NCI-H1105 treated with DMSO at 0.1 percent for 48 hours (cell line): ENCODE data around the gene OST4.
"Not testable (repeated sequence)": the region's sequence is repeated elsewhere in the genome, so short reads cannot be mapped to it uniquely, and the experiment has no call there.

Experiments
- DNase-seq: peaks from one replicate; lab custom pipeline; 2025; lab: John Stamatoyannopoulos, UW

Gene OST4

DNA sequence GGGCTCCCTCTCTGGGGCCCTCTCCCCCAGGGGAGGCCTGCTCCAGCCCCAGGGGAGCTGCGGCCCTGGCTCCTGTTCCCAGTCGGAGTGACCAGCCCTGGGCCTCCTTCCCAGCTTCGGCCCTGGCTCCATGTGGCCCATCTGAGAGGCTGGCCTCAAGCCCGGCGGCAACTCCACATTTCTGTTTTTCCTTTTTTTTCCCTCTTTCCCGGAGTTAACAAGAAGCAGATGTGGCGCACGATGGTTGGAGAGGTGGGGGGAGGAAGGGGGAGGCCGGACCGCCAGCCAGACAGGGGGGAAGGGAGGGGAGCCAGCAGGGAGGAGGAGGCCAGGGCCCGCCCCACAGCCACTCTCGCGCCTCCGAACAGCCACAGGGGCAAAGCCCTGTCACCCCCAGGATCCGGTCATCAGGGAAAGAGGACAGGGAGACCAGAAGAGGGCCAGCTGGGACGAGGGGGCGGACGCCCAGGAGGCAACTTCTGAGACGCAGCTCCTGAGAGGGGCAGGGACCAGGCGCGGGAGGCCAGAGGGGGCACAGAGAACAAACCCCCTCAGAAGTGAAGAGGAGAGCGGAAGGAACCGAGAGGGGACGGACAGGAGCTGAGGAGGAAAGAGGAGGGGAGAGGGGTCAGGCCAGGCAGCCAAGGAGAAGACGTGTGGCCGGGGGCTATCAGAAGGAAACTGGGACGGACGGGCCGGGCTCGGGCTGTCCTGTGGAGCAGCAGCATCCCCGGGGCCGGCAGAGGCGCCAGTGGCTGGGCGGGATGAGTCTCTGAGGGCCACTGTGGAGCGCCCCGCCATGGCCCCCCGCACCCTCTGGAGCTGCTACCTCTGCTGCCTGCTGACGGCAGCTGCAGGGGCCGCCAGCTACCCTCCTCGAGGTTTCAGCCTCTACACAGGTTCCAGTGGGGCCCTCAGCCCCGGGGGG is 7.1 kb upstream of the OST4 start, which contains the start of gene EMILIN1:
Gene EMILIN1, plus strand, starts transcription at position 349 of the 928 bp plus-strand sequence. Its CDS starts 451 bp downstream, at position 800.
- DNase-seq: no peak

DNA sequence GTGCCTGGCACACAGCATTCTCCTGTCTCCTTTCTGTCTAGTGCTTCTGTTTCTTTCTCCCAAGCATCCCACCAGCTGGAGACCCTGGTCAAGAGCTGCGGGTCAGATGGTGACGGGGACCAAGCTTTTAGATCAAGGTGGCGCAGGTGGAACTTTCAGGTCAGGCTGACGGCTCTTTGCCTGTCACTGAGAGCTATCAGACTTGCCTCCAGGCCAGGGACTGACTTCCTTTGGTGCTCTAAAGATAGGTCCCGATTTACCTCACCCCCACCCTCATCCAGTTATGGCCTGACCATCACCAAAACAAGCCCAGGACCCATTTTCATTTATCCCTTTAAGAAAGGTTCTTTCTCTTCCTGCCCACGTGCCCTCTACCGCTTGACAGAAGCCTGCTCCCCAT is 5.8 kb upstream of the OST4 start:
- DNase-seq: no peak

DNA sequence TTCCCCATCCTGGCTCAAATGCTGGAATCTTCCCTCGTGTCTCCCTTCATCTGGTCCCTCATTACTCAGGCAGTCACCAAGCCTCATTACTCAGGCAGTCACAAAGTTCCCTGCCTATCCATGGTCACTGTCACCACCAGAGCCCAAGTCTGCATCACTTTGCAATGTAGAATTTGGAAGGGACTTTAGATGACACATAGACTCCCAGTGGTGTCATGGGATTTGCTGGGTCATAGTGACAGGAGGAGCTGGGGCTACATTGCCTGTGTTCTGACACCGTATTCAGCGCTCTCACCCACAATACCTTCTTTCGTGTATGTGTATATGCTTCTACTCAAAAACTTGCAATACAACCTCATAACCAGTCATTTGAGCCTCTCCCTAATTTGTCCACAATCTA is 4.9 kb upstream of the OST4 start:
- DNase-seq: no peak

DNA sequence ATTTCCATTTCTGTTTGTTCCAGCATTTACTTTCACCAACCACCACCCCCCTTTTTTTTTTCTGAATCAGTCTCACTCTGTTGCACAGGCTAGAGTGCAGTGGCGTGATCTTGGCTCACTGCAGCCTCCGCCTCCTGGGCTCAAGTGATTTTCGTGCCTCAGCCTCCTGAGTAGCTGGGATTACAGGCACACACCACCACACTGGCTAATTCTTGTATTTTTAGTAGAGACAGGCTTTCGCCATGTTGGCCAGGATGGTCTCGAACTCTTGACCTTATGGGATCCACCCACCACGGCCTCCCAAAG is 4.1 kb upstream of the OST4 start:
- not testable (repeated sequence) for DNase-seq

DNA sequence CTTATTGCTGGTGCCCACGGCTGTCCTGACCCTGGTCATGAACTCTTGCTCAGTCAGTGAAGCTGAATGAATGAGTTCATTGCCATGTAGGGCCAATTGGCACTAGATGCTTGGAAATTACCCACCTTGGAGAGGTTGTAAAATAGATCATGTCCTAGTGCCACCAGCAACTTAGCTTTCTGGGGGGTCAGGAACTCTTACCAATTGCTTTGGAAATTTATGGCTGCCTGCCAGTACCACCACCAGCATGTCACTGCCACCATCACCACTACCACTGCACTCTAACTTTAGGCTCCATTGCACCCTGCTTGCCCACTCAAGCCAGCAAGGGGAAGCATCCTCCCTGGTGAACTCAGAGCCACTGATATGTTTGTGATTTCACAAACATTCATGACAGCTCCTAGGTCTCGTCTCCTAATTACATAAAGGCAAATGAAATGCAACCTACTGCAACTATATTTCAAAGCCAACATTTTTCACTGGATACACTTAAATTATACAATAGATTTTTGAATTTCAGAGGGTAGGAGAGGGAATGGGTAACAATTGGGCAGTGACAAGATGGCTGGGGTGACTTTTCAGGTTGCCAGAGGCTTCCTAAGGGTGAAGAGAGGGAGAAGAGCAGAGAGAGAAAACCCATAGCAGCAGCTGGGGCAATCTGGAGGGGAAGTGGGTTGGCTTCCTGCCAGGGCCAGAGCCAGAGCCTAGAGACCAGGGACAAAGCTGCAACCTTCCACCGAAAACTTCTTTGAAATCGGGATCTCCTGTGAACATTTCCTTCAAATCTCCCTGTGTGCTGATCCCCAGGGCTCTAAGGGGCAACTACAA is 3.5 kb upstream of the OST4 start:
- DNase-seq: peak; percentile 19

DNA sequence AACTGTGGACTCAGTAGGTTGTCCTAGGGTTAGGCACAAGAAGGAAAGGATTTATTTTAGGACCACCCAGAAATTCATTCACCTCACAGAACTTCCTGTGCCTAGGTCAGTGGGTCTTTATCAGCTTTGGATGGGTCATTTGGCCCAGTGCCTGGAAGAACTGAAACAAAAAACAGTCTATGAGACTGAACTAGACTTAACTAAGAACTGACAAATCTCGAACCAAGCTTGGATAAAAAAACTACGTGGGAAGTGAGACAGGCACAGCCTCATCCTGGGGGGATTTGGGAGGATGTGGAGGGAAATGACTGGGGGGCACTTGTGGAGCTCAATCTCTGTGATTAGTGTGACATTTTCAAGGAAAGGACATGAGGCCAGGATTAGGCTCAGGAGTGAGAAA is 2.3 kb upstream of the OST4 start:
- no peak for DNase-seq

DNA sequence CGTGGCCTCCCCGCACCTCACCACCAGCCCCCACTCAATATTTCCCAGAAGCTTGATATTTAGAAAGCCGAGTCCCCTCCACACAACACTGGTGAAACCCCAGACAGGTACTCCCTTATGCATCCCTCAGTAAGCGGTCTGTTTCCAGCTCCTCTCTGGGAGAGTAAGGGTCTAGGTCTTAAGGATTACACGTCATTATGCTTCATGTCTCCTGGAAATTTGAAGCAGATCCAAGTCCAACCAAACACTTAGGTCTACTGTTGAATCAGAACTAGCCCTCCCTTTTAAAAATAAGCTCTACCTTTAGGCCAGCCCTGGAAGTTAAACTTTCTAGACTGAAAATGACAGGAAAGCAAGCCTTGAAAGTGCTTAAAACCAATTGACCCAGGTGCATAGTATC is 1.5 kb upstream of the OST4 start:
- no peak for DNase-seq

DNA sequence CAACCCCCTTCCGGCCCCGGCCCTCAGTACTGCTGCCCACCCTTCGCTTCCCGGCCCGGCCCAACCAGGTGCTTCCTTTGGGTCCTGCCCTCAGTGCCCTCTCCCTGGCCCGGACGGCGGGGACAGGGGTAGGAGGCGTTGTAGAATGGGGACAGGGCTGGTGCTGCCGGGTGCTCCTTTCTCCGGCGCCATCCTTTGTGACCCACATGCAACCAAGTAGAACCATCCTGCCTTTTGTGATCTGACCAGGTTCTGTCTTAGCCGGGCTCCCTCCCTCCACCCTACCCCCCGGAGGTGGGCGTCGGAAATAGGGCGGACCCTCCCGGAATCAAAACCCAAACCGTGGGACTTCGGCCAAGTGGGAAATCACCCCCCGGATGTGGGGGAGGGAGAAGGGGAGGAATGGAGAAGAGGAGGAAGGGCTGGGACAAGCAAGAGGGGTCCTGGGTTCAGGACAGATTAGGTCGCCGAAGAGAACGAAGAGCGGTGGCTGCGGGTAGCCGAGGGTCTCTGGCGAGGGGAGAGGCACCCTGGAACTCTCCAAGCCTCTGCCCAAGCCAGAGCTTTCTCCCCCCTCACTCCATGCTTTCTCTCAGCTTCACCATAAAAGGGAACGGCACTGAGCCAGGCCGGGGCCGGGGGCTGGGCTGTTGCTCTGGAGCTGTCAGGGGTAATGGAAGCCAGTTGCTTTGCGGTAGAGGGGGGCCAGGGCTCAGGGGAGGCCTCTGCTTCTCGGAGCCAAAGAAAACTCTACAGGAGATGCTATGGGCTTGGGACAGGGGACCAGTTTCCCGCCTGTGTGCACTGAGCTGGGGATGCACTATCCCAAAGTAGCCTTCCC is 756 bp upstream of the OST4 start:
- DNase-seq: peak; percentile 13

DNA sequence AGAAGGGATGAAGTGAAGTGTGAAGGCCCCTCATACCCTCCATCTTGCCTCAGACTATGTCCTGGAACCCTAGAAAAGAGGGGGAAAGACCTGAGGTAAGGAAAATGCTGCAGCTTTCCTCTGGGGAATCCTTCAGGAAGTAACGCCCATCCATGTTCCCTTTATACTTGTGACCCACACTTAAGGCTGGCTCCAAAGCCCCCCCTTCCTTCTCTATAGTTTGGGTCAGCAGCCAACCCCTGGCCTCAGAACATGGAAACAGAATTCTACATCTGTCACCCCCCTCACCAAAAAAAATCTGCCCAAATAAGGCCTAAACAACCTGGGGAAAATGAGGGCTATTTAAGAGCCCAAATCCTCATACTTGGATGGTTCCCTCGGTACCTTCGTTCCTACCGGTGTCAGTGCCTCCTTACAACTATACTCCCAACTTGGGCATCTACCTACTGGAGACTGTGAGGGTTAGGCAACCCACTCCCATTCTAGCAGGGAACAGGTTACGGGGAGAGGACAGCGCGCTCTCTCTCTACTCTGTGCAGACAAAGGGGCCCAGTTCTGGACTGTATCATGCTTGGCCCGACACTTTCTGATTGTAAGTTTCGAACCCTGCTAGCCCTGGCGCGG is 689 bp downstream of the OST4 start:
- no peak for DNase-seq

DNA sequence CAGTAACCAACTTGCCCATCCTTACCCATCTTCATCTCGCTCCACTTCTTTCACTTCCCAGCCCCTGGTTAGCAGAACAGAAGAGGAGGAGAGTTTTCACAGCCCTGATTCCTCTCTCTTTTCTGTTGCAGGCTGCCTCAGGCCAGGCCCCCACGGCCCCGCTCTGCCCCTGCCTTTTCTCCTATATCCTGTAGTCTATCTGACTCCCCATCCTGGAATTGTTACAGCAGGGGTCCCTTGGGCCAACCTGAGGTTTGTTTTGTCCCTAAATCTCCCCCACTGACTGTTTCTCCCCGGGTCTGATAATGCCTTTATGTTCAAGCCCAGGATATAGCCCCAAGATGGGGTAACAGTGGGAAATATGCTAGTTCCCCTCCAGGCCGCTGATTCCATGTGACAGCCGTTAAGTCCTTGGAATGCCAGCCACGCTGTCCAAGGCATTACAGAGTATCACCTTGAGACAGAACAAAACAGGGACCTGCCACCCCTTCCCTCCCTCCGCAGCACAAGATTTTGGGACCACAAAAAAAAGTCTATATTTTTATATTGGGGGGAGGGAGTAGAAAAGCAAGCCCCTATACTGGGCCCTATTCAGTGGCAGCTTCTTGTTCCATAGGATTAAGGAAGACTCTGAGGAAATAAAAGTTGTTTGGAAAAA is 1.4 kb downstream of the OST4 start:
- no peak for DNase-seq

DNA sequence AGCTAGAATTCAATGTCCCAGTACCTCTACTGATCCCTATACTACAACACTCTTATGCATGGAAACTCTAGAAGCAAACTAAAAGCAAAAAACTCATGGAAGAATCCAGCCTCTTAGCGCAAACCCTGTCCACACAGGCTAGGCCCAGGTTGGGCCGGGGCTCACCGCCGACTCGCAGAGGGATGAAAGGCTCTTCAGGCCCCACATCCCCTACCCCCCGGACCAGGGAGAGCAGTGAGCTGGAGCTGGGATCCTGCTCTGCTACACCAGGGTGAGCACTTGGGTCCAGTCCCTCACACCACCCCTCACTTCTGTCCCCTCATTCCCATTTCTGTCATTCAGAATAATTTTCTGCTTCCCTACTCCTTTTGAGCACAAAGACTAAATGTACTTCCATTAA is 2.0 kb downstream of the OST4 start:
- no peak for DNase-seq

DNA sequence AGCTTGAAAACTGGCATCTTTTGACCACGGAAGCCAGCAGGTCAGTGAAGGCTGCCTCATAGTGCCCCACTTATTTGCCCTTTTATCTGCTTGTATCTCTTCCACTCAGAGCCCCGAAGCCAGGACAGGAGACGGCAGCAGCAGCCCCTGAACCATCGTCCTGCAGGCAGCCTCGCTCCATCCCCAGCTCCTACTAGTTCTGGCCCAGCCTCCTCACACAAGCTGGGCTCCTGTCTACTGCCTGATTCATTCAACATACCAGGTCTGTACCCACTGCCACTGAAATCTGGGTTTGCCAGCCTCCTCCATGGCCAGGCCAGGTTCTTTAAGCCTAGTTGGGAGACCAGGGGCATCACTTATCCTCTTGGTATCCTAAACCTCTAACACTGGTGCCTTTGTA is 4.1 kb downstream of the OST4 start:
- DNase-seq: no peak

DNA sequence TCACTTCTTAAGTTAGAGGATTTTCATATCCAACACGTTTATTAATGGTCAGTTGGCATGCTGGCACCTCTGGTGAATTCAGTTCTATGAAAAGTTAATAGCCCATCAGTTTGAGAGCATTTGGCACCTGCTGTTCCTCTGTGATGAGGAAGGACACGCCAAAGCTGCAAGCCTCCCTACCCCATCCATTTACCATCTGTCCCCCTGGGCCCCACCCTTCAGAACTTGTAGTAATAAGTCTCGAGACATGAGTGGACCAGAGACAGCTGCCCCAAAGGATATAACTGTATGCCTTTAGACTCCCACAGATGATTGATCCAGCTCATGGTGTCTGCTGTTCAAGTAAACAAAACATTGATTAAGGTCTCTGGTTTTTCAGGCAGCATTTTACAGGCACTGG is 6.3 kb downstream of the OST4 start:
- no peak for DNase-seq

DNA sequence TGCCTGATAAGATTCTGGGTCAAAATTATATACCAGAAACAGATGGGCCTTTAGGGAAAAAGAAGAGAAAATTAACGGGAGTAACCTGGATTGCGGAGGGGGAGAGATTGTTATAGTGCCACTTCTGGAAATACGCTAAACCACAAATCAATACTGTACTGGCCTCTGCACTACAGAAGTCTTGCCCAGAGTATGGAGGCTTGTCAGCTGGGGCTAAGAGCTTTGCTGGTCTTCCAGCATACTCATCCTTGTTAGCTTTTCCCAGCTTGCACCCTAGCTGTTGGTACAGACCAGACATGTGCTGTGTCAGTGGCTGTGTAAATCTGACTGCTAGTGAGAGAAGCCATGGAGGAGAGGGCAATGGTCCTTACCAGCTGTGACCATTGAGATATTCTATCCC is 11.1 kb downstream of the OST4 start:
- DNase-seq: no peak

DNA sequence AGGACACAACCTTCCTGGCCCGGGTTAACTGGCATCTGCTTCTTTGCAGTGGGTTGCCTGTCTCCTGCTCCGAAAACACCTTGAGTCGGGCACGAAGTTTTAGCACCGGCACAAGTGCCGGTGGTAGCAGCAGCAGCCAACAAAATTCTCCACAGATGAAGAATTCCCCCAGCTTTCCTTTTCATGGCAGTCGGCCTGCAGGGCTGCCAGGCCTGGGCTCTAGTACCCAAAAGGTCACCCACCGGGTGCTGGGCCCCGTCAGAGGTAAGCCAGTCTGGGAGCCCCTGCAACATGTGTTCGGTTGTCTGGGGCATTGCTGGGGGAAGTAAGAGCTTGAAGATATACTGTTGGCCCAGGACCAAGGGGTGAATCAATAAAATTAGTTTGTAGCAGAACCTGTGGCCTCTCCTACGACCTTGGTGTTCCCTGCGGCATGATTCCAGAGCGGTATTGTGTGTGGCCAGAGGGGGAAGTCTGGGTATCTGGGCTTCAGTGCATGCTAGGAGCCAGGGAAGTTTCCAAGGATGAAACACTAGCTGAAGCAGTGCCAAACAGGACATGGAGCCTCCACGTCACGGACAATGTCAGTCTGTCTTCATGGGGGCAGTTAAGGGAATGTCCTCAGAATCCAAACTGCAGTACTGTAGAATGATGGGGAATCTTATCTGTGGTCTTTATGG is 12.2 kb downstream of the OST4 start:
- no peak for DNase-seq

DNA sequence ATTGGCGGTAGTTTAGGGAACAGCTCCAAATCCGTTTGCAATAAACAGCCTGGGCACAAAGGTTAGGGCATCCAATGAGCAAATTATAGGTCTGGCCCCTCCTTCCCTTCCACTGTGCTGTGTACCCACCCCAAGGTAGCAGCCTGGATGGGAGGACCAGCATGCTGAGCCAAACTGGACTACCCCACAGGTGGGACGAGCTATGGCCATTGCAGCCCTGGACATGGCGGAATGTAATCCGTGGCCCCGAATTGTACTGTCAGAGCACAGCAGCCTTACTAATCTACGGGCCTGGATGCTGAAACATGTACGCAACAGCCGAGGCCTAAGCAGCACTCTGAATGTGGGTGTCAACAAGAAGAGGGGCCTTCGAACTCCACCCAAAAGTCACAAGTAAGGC is 13.2 kb downstream of the OST4 start:
- DNase-seq: no peak

DNA sequence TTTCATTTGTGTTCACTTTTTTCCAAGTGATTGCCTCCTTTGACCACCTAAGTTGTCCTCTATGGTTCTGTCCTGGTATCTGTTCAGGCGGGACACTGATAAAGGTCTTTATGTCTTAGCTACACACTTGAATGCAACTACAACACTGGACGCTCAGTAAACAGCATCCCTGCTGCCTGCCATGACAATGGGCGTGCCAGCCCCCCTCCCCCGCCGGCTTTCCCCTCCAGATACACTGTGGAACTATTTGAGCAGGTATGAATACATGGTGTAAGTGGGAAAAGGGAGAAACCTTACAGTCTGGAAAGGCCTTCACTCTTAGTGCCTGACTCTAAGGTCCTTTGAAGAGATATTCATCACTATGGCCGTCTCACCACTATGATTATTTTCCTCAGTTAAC is 14.3 kb downstream of the OST4 start:
- no peak for DNase-seq

DNA sequence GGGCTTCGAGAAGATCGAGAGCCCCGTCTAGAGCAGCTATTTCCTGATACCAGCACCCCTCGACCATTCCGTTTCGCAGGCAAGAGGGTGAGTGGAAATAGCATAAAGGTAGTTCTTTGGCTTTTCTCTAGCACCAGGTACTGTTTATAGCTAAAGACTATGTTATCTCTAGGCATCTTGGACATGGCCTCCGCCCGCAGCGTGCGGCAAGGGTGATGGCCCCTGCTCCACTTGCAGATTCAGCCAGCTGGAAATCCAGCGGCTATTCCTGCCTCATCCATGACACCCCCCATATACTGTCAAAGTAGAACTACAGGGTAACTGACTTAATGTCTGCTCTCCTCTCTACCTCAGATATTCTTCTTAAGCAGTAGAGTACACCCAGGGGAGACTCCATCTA is 16.7 kb downstream of the OST4 start:
- no peak for DNase-seq

DNA sequence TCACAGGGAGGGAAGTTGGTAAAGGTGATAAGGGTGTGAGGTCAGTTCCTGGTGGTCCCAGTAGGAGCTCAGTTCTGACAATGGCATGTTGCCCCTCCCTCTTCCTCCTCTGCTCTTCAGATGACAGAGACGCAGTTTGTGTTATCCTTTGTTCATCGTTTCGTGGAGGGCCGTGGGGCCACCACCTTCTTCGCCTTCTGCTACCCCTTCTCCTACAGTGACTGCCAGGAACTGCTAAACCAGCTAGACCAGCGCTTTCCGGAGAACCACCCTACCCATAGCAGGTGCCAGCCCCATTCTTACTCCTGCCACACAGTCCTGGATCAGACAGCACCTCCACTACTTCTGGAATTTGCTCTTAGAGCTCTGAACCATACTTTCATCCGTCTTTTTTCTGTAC is 17.7 kb downstream of the OST4 start:
- no peak for DNase-seq

DNA sequence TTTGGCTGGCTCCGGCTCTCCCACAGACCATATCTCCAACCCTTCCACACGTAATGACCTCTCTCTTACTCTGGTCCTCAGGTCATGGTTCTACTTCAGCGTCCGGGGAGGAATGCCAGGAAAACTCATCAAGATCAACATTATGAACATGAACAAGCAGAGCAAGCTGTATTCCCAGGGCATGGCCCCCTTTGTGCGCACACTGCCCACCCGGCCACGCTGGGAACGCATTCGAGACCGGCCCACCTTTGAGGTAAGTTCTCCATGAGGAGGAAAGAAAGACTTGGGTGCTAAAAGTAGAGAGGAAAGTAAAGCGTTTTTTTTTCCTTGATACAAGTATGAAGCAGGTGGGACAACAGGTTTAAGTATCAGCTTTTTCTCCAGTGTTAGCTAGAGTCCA is 18.1 kb downstream of the OST4 start:
- no peak for DNase-seq
